NT2/D1 (cell line): ENCODE data around the gene CAMTA1.

Experiments used
- SUZ12 ChIP-seq: IDR thresholded peaks from 2 replicates; pipeline ENCODE4 v1.6.1; 2011; ENCODE audit not compliant: insufficient read length, insufficient read depth; ENCODE audit errors: extremely low read depth
- ZNF274 ChIP-seq: IDR thresholded peaks from 2 replicates; pipeline ENCODE4 v1.6.1; 2011; ENCODE audit warnings: mild to moderate bottlenecking, low read depth, low read length

- TF ChIP-seq ZNF274 = no peak
- TF ChIP-seq SUZ12 = no peak
Measured at GRCh38 chr1:7386226-7387052, 601.2 kb downstream of the CAMTA1 start.
